Mesothelial cell of epicardium (in vitro differentiated cells): ENCODE data around the gene ID1. TPM values are rescaled to one million over a fixed set of nuclear protein-coding genes. Genes with fewer than 3 reads are reported as not detected.

Experiments
- DNase-seq, 2 experiments: peaks; one replicate each; pipeline ENCODE4 v3.0.0; 2021; ENCODE audit warnings: low spot score in 2 of 2; ENCODE audit not compliant: unreplicated experiment in 2 of 2
- H3K27ac Mint-ChIP-seq: 2 replicates; pipeline ENCODE4 v1.8.0; 2021; ENCODE audit warnings: mixed read lengths
- H3K27me3 Mint-ChIP-seq: 2 replicates; pipeline ENCODE4 v1.8.0; 2021; ENCODE audit warnings: low read depth, mixed read lengths
- H3K36me3 Mint-ChIP-seq: 2 replicates; pipeline ENCODE4 v1.8.0; 2021; ENCODE audit warnings: mixed read lengths
- H3K4me1 Mint-ChIP-seq: 2 replicates; pipeline ENCODE4 v1.8.0; 2021; ENCODE audit warnings: mixed read lengths
- H3K4me3 Mint-ChIP-seq: 2 replicates; pipeline ENCODE4 v1.8.0; 2021; ENCODE audit warnings: mild to moderate bottlenecking, moderate library complexity, mixed read lengths
- H3K9me3 Mint-ChIP-seq: 2 replicates; pipeline ENCODE4 v1.8.0; 2021; ENCODE audit warnings: mixed read lengths
- CTCF ChIP-seq: fragments of 200-600 bp; sonication (generic); IDR thresholded peaks from one replicate; pipeline ENCODE4 v1.5.0; 2021; ENCODE audit warnings: antibody characterized with exemption; ENCODE audit not compliant: unreplicated experiment
- total RNA-seq: library from RNA; stranded (reverse); gene quantifications from 3 replicates; pipeline ENCODE4 v1.2.1, GENCODE V29; 2021

ID1 gene, protein sequence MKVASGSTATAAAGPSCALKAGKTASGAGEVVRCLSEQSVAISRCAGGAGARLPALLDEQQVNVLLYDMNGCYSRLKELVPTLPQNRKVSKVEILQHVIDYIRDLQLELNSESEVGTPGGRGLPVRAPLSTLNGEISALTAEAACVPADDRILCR
- total RNA-seq = 374 to 378 TPM (median 377 TPM) in 3 replicates

DNA sequence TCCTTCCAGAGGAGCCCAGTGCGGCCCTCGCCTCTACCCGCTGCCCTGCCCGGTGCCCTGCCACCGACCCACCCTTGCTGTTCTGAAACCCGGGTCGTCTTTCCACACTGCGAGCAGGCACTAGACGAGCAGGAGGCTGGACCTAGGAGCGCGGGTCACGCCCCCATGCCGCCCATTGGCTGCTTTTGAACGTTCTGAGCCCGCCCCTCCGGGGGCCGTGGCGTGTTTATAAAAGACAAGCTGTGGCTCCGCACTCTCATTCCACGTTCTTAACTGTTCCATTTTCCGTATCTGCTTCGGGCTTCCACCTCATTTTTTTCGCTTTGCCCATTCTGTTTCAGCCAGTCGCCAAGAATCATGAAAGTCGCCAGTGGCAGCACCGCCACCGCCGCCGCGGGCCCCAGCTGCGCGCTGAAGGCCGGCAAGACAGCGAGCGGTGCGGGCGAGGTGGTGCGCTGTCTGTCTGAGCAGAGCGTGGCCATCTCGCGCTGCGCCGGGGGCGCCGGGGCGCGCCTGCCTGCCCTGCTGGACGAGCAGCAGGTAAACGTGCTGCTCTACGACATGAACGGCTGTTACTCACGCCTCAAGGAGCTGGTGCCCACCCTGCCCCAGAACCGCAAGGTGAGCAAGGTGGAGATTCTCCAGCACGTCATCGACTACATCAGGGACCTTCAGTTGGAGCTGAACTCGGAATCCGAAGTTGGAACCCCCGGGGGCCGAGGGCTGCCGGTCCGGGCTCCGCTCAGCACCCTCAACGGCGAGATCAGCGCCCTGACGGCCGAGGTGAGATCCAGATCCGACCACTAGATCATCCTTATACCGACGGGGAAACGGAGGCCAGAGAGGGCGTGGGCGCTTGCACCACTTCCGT is at the start of gene ID1:
ID1 (plus strand) TSS at position 259 of the 871 bp plus-strand sequence; CDS start at position 358, 99 bp downstream.
- peak within 1 kb of the TSS; percentile 100 for H3K27ac Mint-ChIP-seq
- no peaks in the 10 kb centered on the region for H3K27me3 Mint-ChIP-seq
- H3K36me3 Mint-ChIP-seq = peaks cover 13% of the 10 kb centered on the region
- no peak for TF ChIP-seq CTCF
- H3K4me3 Mint-ChIP-seq = peak within 1 kb of the TSS; percentile 98
- H3K9me3 Mint-ChIP-seq = no peaks in the 10 kb centered on the region
- peaks cover 45% of the 10 kb centered on the region for H3K4me1 Mint-ChIP-seq
- peak; percentile 93 to 97 for DNase-seq

- Mint-ChIP-seq H3K36me3 (peaks cover 19% of the 10 kb centered on the region), H3K27me3 (no peaks in the 10 kb centered on the region), H3K27ac (peak overlapping the region; percentile 94), H3K9me3 (no peaks in the 10 kb centered on the region), H3K4me3 (no peak overlapping the region), H3K4me1 (peaks cover 20% of the 10 kb centered on the region)
- TF ChIP-seq CTCF = no peak
- no peak for DNase-seq
Observed at GRCh38 chr20:31559704-31560093, 45.4 kb upstream of the ID1 start.

GRCh38 chr20:31560094-31560745 is 44.9 kb upstream of the ID1 start:
- Mint-ChIP-seq H3K27me3 (no peaks in the 10 kb centered on the region), H3K36me3 (peaks cover 19% of the 10 kb centered on the region), H3K4me1 (peaks cover 20% of the 10 kb centered on the region), H3K9me3 (no peaks in the 10 kb centered on the region), H3K27ac (peak overlapping the region; percentile 94), H3K4me3 (no peak overlapping the region)
- peak in 1 of 2 experiments; percentile 80 for DNase-seq
- TF ChIP-seq CTCF = peak; percentile 90

DNA sequence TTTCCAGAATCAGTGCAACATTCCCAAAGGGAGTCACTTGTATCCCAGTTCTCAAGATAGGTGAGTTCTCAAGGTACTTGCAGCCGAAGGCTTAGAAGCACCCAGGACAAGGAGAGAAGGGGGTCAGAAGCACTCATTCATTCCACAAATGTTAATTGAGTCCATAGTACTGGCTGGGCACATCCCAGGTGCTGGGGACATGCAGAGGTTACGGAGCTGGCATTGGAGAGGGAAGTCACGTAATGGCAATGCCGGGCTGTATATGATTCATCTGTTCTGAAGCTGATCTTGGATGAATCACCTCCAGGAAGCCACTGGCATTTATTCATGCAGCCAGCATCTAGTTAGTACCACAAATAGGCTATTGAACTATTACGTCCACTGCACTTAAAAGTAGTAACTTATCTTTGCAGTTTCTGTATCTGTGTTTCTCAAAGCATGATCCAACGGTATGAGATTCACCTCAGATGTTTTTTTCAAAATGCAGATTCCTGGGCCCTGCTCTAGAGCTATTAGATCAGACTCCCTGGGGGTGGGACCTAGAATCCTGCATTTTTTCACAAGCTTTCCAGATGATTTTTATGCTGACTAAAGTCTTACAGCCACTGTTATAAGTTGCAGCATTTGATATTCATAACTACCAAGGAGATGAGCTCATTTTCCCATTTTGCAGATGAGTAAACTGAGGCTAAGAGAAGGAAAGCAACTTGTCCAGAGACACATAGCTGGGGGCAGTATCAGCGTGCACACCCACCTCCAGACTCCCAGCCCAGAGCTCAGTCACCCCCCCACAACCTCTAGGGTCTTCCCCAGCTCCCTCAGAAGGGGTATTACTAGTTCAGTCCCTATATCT is 44.1 kb upstream of the ID1 start:
- peaks cover 22% of the 10 kb centered on the region for H3K4me1 Mint-ChIP-seq
- no peaks in the 10 kb centered on the region for H3K9me3 Mint-ChIP-seq
- TF ChIP-seq CTCF = no peak
- DNase-seq = no peak
- peak overlapping the region; percentile 94 for H3K27ac Mint-ChIP-seq
- H3K27me3 Mint-ChIP-seq = no peaks in the 10 kb centered on the region
- no peak overlapping the region for H3K4me3 Mint-ChIP-seq
- peaks cover 21% of the 10 kb centered on the region for H3K36me3 Mint-ChIP-seq

DNA sequence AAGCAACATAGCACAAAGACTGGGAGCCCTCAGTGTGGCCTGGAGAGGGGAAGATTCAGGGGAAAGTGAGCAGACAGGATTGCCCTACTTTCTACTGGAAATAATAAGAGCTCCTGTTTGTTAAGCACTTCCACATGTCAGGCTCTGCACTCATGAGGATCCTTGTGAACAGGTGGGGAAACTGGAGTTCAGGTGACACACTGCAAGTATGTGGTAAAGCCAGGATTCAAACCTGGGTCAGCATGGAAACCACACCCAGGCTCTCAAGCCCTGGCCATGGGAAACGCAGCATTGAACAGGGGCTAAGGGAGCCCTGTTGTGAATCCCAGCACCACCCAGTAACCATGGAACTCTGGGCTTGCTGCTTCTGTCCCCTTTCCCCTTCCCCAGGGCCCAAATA is 42.8 kb upstream of the ID1 start:
- TF ChIP-seq CTCF = no peak
- Mint-ChIP-seq H3K4me1 (peaks cover 31% of the 10 kb centered on the region), H3K4me3 (no peak overlapping the region), H3K9me3 (no peaks in the 10 kb centered on the region), H3K36me3 (peaks cover 21% of the 10 kb centered on the region), H3K27ac (peak overlapping the region; percentile 76), H3K27me3 (no peaks in the 10 kb centered on the region)
- DNase-seq = no peak
